Body of pancreas (tissue), 4 donors: ENCODE results near the gene ALG1L2.

Source experiments
- CTCF ChIP-seq, 7 experiments: fragments of 450-650 bp in 4 of 7; fragments of 200-600 bp in 3 of 7; sonication (generic) in 3 of 7; IDR thresholded peaks; one replicate each; pipeline ENCODE4 v1.5.1; 2016 to 2019; ENCODE audit warnings: antibody characterized with exemption in 7 of 7
- POLR2A ChIP-seq, 3 donors: fragments of 450-650 bp; IDR thresholded peaks; one replicate each; pipeline ENCODE4 v1.6.1; 2016; ENCODE audit warnings: antibody characterized with exemption in 3 of 3, mild to moderate bottlenecking in 2 of 3

GRCh38 chr3:130044370-130044769 is 37.3 kb upstream of the ALG1L2 start:
- TF ChIP-seq CTCF (IDR thresholded peaks at IDR 0.05): no peak
- no peak for TF ChIP-seq POLR2A (IDR thresholded peaks at IDR 0.05)
